GM18526 (cell line): ENCODE results near the gene DMRTC2.

Experiments used
- POLR2A ChIP-seq: IDR thresholded peaks from 3 replicates; pipeline ENCODE4 v1.6.1; 2011; ENCODE audit not compliant: insufficient read length; ENCODE audit errors: extremely low read depth

The DMRTC2 gene

GRCh38 chr19:41872775-41873647 lies 28.2 kb downstream of the DMRTC2 start:
- TF ChIP-seq POLR2A: no peak

- peak; percentile 73 for TF ChIP-seq POLR2A
These were observed 32.3 kb downstream of the DMRTC2 start, which contains the start of gene CD79A for GRCh38 chr19:41876847-41877832. Gene CD79A, plus strand, starts transcription at chr19:41877279. Its CDS starts 26 bp downstream, at chr19:41877305.

DNA sequence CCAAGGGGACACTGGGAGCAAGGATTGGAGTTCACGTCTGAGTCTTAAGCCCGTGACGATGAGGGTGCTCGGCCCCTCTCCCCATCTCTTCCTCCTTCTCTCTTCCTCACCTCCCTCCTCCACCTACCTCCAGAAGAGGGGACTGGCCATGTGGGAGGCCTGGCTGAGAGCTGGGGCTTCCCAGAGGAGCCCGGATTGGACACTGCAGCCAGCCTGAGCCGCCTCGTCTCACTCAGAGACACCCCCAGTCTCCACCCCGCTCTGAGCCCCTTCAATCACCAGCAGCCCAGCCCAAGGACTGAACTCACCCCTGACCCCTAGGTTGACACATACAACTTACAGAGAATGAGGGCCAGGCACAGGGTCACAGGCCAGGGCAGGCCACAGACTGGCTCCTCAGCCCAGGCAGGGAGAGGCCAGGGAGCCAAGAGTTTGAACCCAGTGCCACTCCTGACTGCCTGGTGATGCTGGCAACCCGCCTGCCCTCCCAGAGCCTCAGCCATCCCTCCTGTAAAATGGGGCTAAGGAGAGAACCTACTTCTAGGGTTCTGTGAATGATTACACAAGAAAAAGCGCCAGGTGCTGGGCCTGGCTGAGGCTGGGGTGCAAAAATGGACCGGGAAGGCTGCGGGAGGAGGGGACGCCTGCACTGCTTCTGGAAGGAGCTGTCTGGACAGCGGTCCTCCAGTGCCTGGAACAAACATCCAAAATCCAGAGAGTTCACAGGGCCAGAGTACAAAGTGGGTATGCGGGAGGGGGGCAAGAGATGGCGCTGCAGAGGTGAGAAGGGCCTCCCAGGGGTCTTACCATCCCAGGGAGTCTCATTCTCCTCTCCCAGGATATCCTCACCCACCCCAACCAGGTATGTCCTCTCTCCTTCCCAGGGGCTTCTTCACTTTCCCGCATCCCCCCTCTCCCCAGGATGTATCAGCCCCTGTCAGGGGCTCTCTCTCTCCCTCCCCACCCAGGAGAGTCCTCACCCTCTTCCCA lies 33.4 kb downstream of the DMRTC2 start:
- peak; percentile 53 for TF ChIP-seq POLR2A

- no peak for TF ChIP-seq POLR2A
These were observed 34.2 kb downstream of the DMRTC2 start for GRCh38 chr19:41879080-41879479.

DNA sequence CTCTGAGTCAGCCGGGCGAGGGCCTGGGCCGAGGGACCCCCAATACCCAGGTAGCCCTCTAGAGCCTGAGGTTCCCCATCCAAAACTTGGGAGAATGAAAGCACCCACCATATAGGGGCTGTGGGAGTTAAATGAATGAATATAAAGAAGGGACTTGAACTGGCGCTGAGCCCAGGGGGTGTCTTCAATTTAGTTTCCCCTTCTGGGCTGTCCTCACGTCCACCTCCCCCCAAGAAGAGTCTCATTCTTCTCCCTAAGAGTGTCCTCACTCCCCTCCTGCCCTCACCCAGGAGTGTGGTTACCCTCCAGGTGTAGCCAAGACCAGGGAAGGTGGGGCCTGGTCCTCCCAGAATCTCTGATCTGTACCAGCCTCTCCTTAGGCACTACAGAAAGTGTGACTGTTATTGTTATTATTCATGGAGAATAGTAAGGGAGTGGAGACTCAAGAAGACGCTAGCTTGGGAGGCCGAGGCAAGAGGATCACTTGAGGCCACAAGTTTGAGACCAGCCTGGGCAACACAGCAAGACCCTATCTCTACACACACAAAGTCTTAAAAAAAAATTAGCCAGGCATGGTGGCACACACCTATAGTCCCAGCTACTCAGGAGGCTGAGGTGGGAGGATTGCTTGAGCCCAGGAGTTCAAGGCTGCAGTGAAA lies 35.0 kb downstream of the DMRTC2 start:
- TF ChIP-seq POLR2A: no peak

DNA sequence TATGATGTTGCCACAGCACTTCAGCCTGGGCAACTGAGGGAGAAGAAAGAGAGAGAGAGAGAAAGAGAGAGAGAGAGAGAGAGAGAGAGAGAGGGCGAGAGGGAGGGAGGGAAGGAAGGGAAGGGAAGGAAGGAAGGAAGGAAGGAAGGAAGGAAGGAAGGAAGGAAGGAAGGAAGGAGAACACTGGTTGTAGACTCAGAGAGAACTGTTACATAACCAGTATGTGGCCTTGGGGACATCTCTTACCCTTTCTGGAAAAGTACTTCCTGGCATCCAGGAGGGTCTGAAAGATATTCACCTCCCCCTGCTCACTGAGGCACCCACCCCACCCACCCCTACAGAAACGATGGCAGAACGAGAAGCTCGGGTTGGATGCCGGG lies 35.5 kb downstream of the DMRTC2 start:
- no peak for TF ChIP-seq POLR2A

DNA sequence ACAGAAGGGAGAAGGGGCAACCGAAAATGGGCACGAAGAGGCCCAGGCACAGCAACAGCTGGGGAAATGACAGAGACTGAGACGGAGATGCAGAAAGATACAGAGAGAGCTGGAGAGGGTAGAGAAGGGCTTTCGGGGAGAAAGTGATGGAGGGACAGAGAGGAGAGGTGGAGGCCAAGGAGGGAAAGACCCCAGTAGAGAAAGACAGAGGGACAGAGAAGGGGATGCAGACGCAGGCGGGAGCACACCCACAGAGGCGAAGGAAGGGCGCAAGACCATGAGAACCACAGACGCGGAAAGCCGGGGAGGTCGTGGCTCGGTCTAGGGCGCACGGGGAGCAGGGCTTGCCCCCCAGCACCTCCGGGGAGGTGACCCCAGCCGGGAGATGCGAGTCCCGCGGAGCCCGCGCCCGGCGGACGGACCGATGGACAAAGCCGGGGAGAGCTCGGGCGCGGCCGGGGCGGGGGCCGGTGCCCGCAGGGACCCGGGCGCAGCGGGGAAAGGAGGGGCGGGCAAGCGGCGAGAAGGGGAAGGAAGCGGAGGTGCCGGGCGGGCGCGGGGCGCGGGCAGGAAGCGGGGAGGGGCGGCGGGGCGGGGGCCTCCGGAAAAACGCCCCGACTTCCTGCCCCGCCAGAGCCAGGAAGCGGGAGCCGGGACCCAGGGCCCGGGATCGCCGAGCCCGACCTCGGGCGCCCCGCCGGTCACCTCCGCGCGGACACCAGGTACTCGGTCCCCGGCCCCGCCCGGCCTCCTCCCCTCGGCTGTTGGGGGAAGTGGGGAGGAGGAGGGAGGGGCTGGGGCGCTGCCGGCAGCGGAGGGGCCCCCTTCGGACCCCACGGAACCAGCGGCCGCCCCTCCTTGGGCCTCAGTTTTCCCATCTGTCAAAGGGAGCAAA lies 38.0 kb downstream of the DMRTC2 start, which contains the start of gene ARHGEF1:
Gene ARHGEF1, plus strand, starts transcription at position 617 of the 895 bp plus-strand sequence. CDS start 4,899 bp downstream, outside the sequence.
- TF ChIP-seq POLR2A: peak; percentile 39

- no peak for TF ChIP-seq POLR2A
These were observed 38.6 kb downstream of the DMRTC2 start for GRCh38 chr19:41883463-41883820.

- peak; percentile 94 for TF ChIP-seq POLR2A
These were observed 39.2 kb downstream of the DMRTC2 start for GRCh38 chr19:41883821-41884733.

DNA sequence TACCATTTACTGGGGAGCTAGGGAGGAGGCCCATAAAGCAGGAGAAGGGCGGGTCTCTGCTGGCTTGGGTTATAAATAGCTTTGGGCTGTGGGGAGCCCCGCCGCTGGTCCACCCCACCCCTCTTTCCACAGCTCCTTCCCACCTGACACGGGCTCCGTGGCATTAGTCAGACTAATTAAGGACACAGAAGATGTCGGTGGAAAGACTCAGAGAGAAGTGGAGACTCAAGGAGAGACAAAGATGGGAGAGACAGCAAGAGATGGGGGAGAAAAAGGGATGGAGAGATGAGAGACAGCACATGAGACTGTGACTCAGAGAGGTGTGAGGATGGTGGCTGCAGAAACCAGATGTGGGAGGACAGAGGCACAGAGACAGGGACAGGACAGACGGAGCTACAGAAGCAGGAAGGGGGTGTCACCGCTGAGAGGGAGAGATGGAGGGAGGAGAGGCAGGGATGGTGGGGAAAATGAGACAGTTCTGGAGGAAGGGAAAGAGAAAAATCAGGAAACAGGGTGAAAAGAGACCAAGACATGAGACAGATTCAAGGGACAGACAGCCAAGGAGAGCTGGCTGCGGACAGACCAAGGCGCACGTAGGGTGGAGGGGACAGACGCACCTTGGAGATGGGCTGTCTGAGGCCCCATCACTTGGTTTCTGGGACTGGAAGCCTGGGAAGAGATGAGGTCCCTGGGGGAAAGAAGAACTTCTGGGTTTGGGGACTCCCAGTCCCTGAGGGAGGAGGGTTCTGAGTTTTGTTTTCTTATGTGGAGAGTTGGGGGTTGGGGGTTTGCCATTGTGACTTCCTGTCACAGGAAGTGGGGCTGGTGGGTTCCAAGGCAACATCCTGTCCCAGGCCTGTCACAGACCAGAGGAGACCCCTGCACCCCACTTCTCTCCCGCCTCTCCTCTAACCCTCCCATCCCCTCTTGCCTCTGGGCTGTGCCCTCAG lies 42.2 kb downstream of the DMRTC2 start:
- peak; percentile 17 for TF ChIP-seq POLR2A
